Measurements from ENCODE around the gene PLEKHM2.

The PLEKHM2 gene

DNA sequence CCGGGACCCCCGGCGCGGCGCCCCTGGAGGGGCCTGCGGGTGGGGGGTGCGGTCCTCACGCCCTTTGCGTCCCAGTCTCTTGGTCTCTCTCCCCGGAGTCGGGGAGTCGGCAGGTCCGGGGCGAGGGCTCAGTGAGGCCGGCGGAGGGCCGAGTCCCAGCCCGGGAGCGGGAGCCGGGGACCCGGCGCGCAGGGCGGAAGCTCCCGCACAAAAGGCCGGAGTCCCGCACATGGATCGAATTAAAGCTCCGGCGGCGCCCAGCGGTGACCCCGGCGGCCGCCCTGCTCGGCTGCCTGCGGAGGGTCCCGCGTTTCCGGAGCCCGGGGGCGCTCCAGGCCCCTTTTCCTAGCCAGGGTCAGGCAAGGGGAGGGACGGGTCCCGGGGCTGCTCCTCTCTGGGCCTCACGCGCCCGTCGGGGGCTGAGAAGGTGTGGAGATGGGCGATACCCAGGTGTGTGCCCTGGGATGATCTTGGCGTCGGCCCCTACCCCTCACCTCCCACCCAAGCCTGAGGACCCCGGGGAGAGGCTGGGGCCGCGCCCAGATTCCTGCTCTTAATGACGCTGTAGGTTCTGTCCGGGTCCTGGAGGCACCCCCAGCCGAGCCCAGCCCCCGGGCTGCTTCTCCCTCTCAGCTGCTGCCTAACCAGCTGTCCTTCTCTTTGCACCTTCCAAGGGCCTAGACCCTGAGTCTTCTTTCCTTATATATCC, 75.0 kb downstream of the PLEKHM2 start:
- Histone ChIP-seq H4K20me1 (ENCODE audit: insufficient read depth, low read length) (no peaks in the 10 kb centered on the region), H3K27ac (ENCODE audit: low read length) (no peak overlapping the region), H3K9me3 (ENCODE audit: insufficient read depth, low read length, severe bottlenecking) (no peaks in the 10 kb centered on the region), H3K4me1 (ENCODE audit: insufficient read depth, low read length) (no peaks in the 10 kb centered on the region), H3K79me2 (ENCODE audit: insufficient read depth, low read length) (no peaks in the 10 kb centered on the region), H3K36me3 (ENCODE audit: insufficient read depth, low read length) (no peaks in the 10 kb centered on the region), H2AFZ (ENCODE audit: low read depth, low read length) (no peak overlapping the region), H3K4me2 (ENCODE audit: insufficient read depth, low read length) (no peak overlapping the region), H3K4me3 (ENCODE audit: low read depth in 1 of 2, low read length in 2 of 2) (no peak overlapping the region), H3K27me3 (ENCODE audit: insufficient read depth, low read length, poor library complexity) (no peaks in the 10 kb centered on the region), H3K9ac (ENCODE audit: low read depth, low read length) (no peak overlapping the region)
- no peak for ATAC-seq (ENCODE audit: insufficient read depth, low read depth)
- TF ChIP-seq EZH2 (IDR thresholded peaks at IDR 0.05; ENCODE audit: borderline replicate concordance, low read depth, low read length, severe bottlenecking), result no peak
- TF ChIP-seq, protein P1, sequence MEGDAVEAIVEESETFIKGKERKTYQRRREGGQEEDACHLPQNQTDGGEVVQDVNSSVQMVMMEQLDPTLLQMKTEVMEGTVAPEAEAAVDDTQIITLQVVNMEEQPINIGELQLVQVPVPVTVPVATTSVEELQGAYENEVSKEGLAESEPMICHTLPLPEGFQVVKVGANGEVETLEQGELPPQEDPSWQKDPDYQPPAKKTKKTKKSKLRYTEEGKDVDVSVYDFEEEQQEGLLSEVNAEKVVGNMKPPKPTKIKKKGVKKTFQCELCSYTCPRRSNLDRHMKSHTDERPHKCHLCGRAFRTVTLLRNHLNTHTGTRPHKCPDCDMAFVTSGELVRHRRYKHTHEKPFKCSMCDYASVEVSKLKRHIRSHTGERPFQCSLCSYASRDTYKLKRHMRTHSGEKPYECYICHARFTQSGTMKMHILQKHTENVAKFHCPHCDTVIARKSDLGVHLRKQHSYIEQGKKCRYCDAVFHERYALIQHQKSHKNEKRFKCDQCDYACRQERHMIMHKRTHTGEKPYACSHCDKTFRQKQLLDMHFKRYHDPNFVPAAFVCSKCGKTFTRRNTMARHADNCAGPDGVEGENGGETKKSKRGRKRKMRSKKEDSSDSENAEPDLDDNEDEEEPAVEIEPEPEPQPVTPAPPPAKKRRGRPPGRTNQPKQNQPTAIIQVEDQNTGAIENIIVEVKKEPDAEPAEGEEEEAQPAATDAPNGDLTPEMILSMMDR (IDR thresholded peaks at IDR 0.05; ENCODE audit: borderline replicate concordance, extremely low read depth, low read length, poor library complexity, severe bottlenecking), result no peak
- DNase-seq, result no peak

DNA sequence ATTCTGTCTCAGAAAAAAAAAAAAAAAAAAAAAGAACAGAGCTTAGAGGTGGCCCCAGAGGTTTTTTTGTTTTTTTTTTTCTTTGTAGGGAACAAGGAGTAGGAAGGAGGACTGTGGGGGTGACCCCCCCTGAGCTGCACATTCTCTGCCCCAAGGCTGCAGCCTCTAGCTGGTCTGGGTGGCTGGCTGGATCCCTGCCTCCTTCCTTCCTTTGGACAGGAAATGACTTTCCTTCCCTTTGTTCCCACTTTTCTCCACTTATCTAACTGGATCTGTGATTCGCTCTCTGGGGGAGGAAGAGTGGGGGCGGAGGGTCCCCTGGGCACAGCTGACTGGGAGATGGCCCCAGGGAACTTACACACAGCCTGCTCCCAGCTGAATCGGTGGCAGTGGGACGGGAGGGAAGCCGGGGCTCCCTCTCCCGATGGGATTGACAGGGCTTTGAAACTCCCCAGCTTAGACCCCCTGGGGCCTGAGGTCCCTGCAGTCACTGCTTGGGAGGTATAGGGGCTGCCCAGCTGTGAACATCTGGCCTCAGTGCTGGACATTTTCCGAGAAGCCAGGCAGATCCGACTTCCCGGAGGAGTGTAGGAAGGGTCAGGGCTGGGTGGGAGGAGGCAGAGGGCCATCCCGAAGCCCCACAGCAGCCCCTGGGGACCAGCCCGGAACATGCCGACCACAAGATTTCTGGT, 76.5 kb downstream of the PLEKHM2 start:
- Histone ChIP-seq H3K36me3 (ENCODE audit: insufficient read depth, low read length) (no peaks in the 10 kb centered on the region), H3K27ac (ENCODE audit: low read length) (no peak overlapping the region), H2AFZ (ENCODE audit: low read depth, low read length) (no peak overlapping the region), H3K9ac (ENCODE audit: low read depth, low read length) (no peak overlapping the region), H3K4me1 (ENCODE audit: insufficient read depth, low read length) (no peaks in the 10 kb centered on the region), H3K79me2 (ENCODE audit: insufficient read depth, low read length) (no peaks in the 10 kb centered on the region), H3K27me3 (ENCODE audit: insufficient read depth, low read length, poor library complexity) (no peaks in the 10 kb centered on the region), H4K20me1 (ENCODE audit: insufficient read depth, low read length) (no peaks in the 10 kb centered on the region), H3K4me3 (ENCODE audit: low read depth in 1 of 2, low read length in 2 of 2) (no peak overlapping the region), H3K4me2 (ENCODE audit: insufficient read depth, low read length) (no peak overlapping the region), H3K9me3 (ENCODE audit: insufficient read depth, low read length, severe bottlenecking) (no peaks in the 10 kb centered on the region)
- TF ChIP-seq, protein P1 (IDR thresholded peaks at IDR 0.05; ENCODE audit: borderline replicate concordance, extremely low read depth, low read length, poor library complexity, severe bottlenecking), result no peak
- no peak for TF ChIP-seq EZH2 (IDR thresholded peaks at IDR 0.05; ENCODE audit: borderline replicate concordance, low read depth, low read length, severe bottlenecking)
- DNase-seq (no peak), ATAC-seq (ENCODE audit: insufficient read depth, low read depth) (no peak)

DNA sequence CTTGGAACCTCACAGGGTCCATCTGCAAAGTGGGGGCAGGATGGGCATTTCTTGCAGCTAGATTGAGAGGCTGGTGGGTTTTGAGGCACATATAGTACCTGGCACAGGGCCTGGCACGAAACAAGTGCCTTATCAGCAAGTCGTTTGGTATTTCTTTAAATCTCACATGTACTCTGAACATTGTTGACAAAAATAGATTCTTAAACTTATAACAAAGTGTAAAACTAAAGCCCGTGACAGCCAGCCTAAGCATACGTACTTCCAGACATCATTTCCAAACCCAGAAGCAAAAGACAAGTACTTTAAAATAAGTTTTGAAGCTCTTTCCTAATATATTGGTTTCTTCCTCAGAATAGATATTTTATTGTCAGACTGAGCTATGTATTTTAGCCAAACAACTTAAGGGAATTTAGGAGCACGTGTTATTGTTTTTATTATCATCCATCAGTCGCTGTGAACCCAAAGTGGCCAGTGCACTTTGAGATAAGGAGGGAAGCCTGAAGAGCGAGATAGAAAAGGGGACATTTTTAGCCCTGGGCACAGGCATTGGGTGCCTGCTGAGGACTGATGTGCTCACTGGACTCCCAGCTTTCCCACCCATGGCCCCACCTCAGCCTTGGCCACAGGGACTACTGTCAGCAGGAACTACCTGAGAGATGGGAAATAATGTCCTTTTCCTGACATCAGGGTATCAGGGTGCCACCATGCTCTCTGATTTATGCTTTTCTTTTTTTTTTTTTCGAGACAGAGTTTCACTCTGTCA, 77.4 kb downstream of the PLEKHM2 start:
- H3K4me3 ChIP-seq (ENCODE audit: low read depth in 1 of 2, low read length in 2 of 2), result no peak overlapping the region
- no peak for DNase-seq
- no peak for ATAC-seq (ENCODE audit: insufficient read depth, low read depth)
- H2AFZ ChIP-seq (ENCODE audit: low read depth, low read length), result no peak overlapping the region
- no peaks in the 10 kb centered on the region for H3K27me3 ChIP-seq (ENCODE audit: insufficient read depth, low read length, poor library complexity)
- H3K9me3 ChIP-seq (ENCODE audit: insufficient read depth, low read length, severe bottlenecking), result no peaks in the 10 kb centered on the region
- H3K9ac ChIP-seq (ENCODE audit: low read depth, low read length), result no peak overlapping the region
- no peaks in the 10 kb centered on the region for H4K20me1 ChIP-seq (ENCODE audit: insufficient read depth, low read length)
- no peak for TF ChIP-seq EZH2 (IDR thresholded peaks at IDR 0.05; ENCODE audit: borderline replicate concordance, low read depth, low read length, severe bottlenecking)
- TF ChIP-seq, protein P1 (IDR thresholded peaks at IDR 0.05; ENCODE audit: borderline replicate concordance, extremely low read depth, low read length, poor library complexity, severe bottlenecking), result no peak
- H3K79me2 ChIP-seq (ENCODE audit: insufficient read depth, low read length), result no peaks in the 10 kb centered on the region
- no peak overlapping the region for H3K4me2 ChIP-seq (ENCODE audit: insufficient read depth, low read length)
- H3K27ac ChIP-seq (ENCODE audit: low read length), result no peak overlapping the region
- no peaks in the 10 kb centered on the region for H3K36me3 ChIP-seq (ENCODE audit: insufficient read depth, low read length)
- no peaks in the 10 kb centered on the region for H3K4me1 ChIP-seq (ENCODE audit: insufficient read depth, low read length)

Measured in DND-41 (cell line).